Right atrium auricular region (tissue), 2 donors: ENCODE measurements around the gene ZNF529. TPM values are rescaled to one million over a fixed set of nuclear protein-coding genes. Genes with fewer than 3 reads are reported as not detected.

Source experiments
- DNase-seq: peaks from one replicate; pipeline ENCODE4 v3.0.0-alpha.2; 2019; ENCODE audit warnings: low spot score
- H3K27ac ChIP-seq, 2 donors: fragments of 200-600 bp; sonication (generic); 1 replicate in 1 of 2; 2 replicates in 1 of 2; pipeline ENCODE4 v1.5.1; 2016 to 2019
- H3K27me3 ChIP-seq, 2 donors: fragments of 200-600 bp; sonication (generic); one replicate each; pipeline versions ENCODE4 v1.5.1 to v1.6.0; 2017 to 2019
- H3K36me3 ChIP-seq: fragments of 200-600 bp; sonication (generic); one replicate; pipeline ENCODE4 v1.5.1; 2016
- H3K4me1 ChIP-seq, 2 donors: fragments of 200-600 bp; sonication (generic); one replicate each; pipeline versions ENCODE4 v1.5.1 to v1.6.0; 2017 to 2019
- H3K4me3 ChIP-seq, 2 donors: fragments of 200-600 bp; sonication (generic); 1 replicate in 1 of 2; 2 replicates in 1 of 2; pipeline ENCODE4 v1.5.1; 2017 to 2019; ENCODE audit warnings: mild to moderate bottlenecking in 1 of 2, moderate library complexity in 1 of 2
- H3K9me3 ChIP-seq, 2 donors: fragments of 200-600 bp; sonication (generic); one replicate each; pipeline ENCODE4 v1.5.1; 2019
- CTCF ChIP-seq, 2 donors: fragments of 200-600 bp; sonication (generic); IDR thresholded peaks; one replicate each; pipeline ENCODE4 v1.5.1; 2019; ENCODE audit warnings: antibody characterized with exemption in 2 of 2
- total RNA-seq, 2 donors: library from RNA; depleted of rRNA; stranded (reverse); fragments of >200 nt; gene quantifications; one replicate each; pipeline ENCODE4 v1.1.0, GENCODE V29; 2016

Gene ZNF529
- total RNA-seq, 2 donors from 2014 or later, result 10.8 to 11.5 TPM

GRCh38 chr19:36579255-36579654 is 6.2 kb upstream of the ZNF529 start:
- Histone ChIP-seq H3K9me3 (peaks cover 0 to 36% of the 10 kb centered on the region in 2 donors), H3K27ac (no peak overlapping the region), H3K4me1 (peaks cover 0 to 5% of the 10 kb centered on the region in 2 donors), H3K4me3 (no peak overlapping the region), H3K36me3 (peaks cover 41% of the 10 kb centered on the region), H3K27me3 (no peaks in the 10 kb centered on the region)
- DNase-seq, result no peak
- no peak for TF ChIP-seq CTCF (IDR thresholded peaks at IDR 0.05)

GRCh38 chr19:36577271-36577996 is 4.3 kb upstream of the ZNF529 start:
- Histone ChIP-seq H3K27ac (no peak overlapping the region), H3K4me3 (no peak overlapping the region), H3K9me3 (peaks cover 0 to 36% of the 10 kb centered on the region in 2 donors), H3K36me3 (peaks cover 41% of the 10 kb centered on the region), H3K4me1 (peaks cover 0 to 11% of the 10 kb centered on the region in 2 donors), H3K27me3 (no peaks in the 10 kb centered on the region)
- no peak for DNase-seq
- no peak for TF ChIP-seq CTCF (IDR thresholded peaks at IDR 0.05)

GRCh38 chr19:36574741-36575140 is 1.6 kb upstream of the ZNF529 start:
- Histone ChIP-seq H3K27ac (no peak overlapping the region), H3K4me3 (no peak overlapping the region), H3K9me3 (peaks cover 0 to 10% of the 10 kb centered on the region in 2 donors), H3K27me3 (no peaks in the 10 kb centered on the region), H3K36me3 (peaks cover 34% of the 10 kb centered on the region), H3K4me1 (peaks cover 0 to 18% of the 10 kb centered on the region in 2 donors)
- no peak for TF ChIP-seq CTCF (IDR thresholded peaks at IDR 0.05)
- no peak for DNase-seq

- H3K27me3 ChIP-seq, result no peaks in the 10 kb centered on the region
- no peak for TF ChIP-seq CTCF (IDR thresholded peaks at IDR 0.05)
- DNase-seq, result no peak
- H3K9me3 ChIP-seq, result peaks cover 0 to 9% of the 10 kb centered on the region in 2 donors
- H3K27ac ChIP-seq, result peak overlapping the region; percentile 83 to 86
- H3K4me3 ChIP-seq, result peak overlapping the region; percentile 85 to 89
- H3K36me3 ChIP-seq, result peaks cover 33% of the 10 kb centered on the region
- H3K4me1 ChIP-seq, result peaks cover 0 to 18% of the 10 kb centered on the region in 2 donors
Measured at GRCh38 chr19:36573895-36574720, 1.0 kb upstream of the ZNF529 start.

- H3K27ac ChIP-seq, result peak overlapping the region; percentile 83 to 86
- no peak for DNase-seq
- peak overlapping the region; percentile 85 to 89 for H3K4me3 ChIP-seq
- TF ChIP-seq CTCF (IDR thresholded peaks at IDR 0.05), result no peak
- peaks cover 30% of the 10 kb centered on the region for H3K36me3 ChIP-seq
- no peaks in the 10 kb centered on the region for H3K27me3 ChIP-seq
- peaks cover 0 to 23% of the 10 kb centered on the region in 2 donors for H3K9me3 ChIP-seq
- H3K4me1 ChIP-seq, result peaks cover 0 to 18% of the 10 kb centered on the region in 2 donors
Measured at GRCh38 chr19:36572593-36573019, 486 bp downstream of the ZNF529 start.
